GM21381 (cell line): ENCODE results near the gene ARFRP1.

Experiments
- ATAC-seq: cut with Tn5 transposase; IDR thresholded peaks from one replicate; pipeline ENCODE4 v1.9.1; 2021; ENCODE audit warnings: mild to moderate bottlenecking, moderate library complexity; ENCODE audit not compliant: unreplicated experiment

ARFRP1 gene

DNA sequence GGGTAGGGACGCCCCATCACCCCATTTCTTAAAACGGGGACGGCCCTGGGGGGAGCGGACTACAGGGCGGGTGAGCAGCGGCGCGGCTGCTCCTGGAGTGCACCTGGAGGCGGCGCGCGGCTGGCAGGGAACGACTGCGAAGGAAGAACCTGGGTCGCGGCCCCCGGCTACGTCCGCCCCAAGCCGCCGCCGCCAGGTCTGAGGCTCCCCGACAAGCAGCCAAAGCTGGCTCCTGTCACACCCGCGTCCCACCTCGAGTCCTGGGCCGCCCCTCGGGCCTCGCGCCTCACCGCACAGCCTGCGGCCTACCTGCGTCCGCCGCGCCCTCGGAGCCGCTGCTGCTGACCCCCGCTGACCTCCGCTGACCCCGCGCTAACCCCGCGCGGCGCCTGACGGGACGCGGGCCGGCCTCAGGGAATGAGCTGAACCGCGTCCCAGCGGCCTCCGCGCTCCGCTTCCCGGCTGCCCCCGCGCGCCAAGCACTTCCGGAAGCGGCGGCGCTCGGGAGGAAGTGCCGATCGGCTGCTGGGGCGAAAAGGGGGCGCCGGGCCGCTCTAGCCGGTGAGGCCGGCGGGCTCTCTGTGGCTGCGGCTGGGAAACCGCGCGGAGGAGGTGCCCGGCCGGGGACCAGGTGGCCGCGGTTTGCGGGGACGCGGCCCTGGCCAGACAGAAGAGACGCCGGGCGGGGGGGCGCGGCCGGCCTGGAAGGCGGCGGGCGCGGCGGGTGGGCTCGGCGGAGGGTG is at the start of gene ARFRP1, which contains the start of gene ZGPAT:
Gene ARFRP1 (minus strand): TSS at position 419 of the 743 bp plus-strand sequence. CDS start 885 bp downstream, outside the sequence.
Gene ZGPAT (plus strand): TSS at position 482 of the 743 bp plus-strand sequence. CDS start 542 bp downstream, outside the sequence.
- peak; percentile 68 for ATAC-seq

DNA sequence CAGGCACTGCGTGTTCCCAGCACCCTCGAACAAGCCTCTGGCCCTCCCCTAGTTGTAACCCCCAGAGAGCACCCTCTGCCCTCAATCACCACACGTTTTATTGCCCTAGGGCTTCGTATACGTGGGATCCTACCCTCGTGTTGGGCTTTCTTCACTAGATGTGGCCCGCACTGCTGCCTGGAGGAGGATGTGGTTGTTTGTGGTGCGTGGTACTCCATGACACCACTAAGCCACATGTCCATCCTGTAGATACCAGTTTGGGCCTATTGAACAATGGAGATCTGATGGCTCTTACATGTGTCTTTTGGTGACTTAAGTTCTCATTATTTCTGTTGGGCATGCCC is 48.8 kb upstream of the ARFRP1 start:
- no peak for ATAC-seq

DNA sequence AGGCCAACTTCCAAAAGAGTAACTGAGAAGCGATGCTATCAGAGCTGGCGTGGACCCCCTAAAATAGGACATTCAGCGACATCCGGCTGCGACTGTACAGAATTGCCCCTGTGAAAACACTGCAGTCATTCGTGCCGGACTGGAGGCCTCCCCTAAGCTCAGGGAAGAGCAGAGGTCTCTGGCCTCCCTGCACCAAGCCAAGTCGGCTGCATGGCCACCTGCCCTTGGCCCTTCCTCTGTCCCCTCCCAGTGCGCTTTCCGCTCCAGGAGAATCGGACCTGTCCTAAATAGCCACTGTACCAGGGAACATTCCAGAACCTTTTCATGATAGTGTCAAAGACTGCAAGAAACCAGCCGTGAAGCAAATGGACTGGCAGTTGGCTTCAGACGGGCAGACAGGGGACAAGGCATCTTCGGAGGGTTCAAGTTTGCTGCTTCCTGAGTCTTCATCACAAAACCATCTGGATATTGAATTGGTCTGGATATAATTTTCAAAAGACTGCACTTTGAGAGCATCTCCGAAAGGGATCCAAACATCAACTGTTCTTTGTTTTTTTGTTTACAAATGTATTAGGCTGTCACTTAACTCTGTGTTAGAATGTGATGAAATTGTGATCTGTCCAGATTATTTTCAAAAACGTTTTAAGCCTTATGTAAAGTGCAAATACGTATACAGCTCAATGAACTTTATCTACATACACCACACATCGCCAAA is 48.3 kb upstream of the ARFRP1 start:
- no peak for ATAC-seq

DNA sequence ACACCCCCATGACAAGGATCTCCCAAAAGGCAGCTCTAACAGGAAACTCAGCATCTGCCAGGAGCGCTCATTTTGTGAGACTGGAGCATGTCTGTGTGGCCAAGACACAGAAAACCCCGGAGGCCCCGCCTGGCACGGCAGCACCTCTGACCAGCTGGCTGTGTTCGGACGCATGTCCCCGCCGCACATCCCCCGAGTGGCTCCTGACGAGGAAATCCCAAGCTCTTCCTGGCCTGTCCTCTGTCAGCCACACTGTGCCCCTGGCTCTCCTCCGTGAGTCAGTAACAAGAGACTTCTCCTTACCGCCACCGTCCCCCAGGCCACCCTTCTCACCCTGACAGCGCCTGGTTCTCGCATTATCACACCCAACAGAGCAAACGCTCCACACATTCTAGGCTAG is 46.2 kb upstream of the ARFRP1 start:
- no peak for ATAC-seq

- ATAC-seq = no peak
These were observed 45.6 kb upstream of the ARFRP1 start for GRCh38 chr20:63753381-63753780.

GRCh38 chr20:63752411-63753101 is 44.8 kb upstream of the ARFRP1 start:
- no peak for ATAC-seq

DNA sequence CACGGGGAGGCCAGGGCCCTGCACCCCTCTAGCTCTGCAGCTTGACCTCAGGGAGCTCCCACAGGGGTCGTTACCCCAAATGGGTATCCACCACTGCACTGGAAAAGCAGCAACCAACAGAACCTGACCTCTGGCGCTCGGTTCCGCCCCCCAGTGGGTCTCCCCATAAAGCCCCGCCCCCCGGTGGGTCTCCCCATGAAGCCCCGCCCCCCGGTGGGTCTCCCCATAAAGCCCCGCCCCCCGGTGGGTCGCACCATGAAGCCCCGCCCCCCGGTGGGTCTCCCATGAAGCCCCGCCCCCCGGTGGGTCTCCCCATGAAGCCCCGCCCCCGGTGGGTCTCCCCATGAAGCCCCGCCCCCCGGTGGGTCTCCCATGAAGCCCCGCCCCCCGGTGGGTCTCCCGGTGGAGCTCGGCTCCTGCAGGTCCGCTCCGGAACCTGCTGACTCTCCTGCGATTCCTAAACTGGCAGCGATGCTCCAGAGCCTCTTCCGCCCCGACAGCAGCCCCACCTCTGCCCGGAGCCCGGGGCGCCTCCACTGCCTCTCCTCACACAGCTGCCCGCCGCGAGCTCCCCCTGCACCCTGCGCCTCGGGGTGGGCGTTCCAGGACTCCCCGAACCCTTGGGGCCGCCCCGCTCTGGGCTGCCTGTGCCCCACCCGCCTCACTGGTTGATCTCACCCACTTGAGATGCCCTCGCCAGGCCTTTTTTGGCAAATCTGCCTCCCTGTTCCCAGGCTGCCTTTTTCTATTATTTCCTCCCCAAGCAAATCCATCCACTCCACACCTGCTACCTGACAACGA is 43.9 kb upstream of the ARFRP1 start:
- no peak for ATAC-seq

DNA sequence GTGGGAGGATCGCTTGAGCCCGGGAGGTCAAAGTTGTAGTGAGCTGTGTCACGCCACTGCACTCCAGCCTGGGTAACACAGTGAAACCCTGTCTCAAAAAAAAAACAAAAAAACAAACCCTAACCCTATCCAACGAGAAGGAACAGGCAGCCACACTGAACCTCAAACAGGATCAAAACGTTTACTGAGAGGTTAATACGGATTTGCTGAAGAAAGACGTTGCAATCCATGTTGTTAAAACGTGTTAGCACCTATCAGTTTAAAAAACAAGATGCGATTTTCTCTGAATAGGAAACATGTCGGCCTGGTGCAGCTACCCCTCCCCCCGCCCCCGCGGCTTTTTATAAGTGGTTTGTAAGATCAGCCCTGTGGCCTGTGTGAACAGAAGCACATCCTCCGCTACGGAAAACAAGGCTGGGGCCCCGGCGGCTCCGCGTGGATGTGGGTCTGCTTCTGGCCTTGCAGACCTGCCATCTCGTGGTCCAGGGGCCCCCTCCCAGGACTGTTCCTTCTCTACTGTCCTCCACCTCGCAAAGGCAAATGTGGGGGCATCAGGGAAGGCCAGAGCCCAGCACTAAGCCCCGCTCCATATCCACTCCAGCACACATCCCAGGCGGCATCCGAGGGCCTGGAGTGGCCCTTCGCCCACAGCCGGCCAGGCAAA is 43.2 kb upstream of the ARFRP1 start:
- ATAC-seq = no peak

GRCh38 chr20:63749597-63750508 is 42.1 kb upstream of the ARFRP1 start:
- ATAC-seq = no peak

- ATAC-seq = no peak
These were observed 41.1 kb upstream of the ARFRP1 start for GRCh38 chr20:63748934-63749270.

DNA sequence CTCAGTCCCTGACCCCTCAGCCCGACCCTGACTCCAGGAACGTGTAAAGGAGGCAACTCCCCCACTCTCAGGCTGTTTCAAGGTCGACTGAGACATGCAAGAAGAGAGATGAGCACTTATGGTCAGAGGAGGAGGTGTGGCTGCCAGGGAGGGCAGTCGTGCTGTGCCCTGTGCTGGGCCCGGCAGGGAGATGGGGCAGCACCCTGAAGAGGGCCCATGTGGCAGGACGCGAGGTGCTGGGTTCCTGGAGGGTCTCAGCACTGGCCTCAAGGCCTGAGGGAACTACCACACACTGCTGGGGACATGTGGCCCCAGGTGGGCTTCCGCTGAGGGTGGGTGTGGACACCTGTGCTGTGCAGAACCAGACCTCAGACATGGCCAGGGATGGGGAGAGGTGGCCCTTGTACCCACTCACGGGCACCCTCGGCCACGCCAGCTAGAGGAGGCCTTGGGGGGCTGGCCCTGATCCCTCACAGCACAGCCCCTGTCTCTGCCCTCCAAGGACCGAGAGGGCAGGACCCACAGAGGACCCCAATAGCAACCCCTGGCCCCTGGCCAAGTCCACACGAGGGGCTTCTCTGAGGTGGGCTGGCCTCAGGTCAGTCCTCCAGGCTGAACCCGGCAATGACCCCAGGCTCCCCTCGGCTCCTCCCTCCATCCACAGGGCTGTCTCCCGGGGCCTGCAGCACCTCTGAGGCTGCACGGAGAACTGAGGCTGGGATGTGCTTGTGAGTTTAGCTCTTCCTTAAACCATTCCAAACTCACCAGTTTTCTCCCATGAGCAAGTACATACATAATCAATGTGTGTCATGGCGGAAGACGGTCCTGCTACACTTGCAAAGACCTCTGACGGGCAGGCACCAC is 40.5 kb upstream of the ARFRP1 start:
- ATAC-seq = no peak

- ATAC-seq = no peak
These were observed 39.9 kb upstream of the ARFRP1 start for GRCh38 chr20:63747622-63748069.

DNA sequence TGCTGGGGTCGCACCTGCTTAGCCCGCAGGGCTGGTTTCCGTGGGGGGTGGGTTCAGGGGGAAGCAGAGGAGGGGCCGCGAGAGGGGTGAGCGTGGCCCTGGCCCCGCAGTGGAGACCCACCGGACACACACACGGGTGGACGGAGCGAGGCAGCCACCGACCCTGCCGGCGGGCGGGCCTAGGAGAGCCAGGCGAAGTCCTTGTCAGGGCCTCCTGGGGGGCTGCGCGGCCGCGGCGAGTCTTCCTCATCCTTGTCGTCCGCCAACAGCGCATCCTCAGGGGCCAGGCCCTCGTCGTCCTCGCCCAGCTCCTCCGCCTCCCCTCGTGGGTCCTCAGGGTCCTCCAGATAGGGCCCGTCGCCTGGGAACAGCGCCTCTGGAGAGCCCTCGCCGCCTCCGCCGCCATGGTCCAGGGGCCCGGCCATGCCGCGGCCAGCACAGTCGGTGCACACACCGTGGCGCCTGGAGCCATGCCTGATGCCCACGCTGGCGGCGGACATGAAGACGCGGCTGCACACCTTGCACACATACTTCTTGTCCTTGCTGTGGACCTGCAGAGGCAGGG is 39.1 kb upstream of the ARFRP1 start:
- no peak for ATAC-seq

- no peak for ATAC-seq
These were observed 38.4 kb upstream of the ARFRP1 start for GRCh38 chr20:63745961-63746731.

DNA sequence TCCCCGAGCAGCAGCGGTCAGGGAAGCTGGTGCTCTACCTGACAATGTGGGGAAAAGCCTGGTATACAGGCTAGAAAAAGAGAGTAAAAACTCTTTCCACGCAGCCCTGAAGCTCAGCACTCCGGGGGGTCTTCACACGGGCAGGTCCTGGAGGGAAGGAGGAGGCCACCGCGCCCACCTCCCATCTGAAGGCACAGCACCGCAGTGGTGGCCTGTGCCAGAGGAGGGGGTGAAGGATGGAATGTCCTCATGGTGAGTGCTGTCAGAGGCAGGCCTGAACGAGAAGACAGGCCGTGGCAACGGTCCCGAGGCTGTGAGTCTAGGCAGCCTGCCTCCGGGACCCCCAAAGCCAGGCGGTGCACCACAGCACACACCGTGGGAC is 37.6 kb upstream of the ARFRP1 start:
- ATAC-seq = no peak

DNA sequence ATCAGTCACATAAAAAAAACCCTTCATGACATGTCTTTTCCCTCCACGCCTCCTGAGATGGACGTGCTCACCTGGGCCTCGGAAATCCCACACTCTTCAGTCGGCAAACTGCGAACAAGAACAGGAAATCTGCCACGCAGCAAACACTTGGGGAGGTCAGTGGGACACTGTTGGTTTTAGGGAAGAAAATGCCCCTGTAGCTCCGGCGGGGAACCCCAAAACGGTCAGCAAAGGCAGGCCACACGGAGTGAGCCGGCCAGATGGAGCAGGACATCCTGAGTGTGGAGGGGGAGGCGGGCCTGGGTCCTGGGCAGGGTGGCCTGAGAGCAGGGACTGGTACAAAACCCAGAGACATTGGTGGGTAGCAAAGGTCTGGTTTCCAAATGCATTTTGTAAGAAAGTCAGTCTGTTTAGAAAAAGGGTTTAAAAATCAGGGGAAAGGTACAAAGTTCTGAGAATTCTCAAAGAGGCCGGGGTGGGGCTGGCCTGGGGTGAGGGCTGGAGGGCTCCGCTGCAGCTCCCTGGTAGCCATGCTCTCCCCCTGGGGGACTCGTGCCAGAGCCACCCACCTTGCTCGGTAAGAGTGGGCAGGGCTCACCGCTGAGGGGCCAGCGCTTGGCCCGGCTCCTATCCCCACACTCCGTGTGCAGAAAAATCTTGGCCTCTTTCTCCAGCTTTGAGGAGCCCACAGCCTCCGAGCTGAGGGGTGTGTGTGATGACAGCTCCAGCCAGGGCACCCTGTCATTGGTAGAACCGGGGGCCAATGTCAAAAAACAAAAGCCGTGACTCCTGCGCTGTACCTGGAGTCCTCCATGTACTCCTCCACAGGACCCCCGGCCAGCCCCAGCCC is 37.0 kb upstream of the ARFRP1 start:
- ATAC-seq = no peak

DNA sequence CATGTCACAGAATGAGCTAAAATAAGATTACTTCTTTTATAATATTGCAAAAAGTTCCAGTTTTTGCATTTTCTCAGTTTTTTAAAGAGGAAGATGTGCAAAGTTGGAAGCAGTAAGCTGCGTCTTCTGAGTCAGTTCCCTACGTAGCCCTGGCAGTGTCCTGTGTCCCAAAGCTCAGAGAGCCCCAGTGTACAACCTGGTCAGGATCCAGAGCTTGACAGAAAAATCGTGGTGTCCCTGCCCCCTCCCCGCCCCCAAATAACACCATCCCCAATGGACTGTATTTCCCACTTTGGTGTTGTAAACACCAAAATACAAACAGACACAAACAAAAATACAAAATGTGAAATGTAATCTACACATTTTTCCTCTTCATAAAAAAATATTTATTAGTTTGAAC is 36.4 kb upstream of the ARFRP1 start:
- no peak for ATAC-seq
